HepG2 (cell line): Measurements from ENCODE around the gene EGFLAM. TPM values are rescaled to one million over a fixed set of nuclear protein-coding genes. Genes with fewer than 3 reads are reported as not detected.

Experiments
- ARNTL ChIP-seq: sonication (generic); formaldehyde crosslinking; IDR thresholded peaks from 2 replicates; pipeline ENCODE4 v1.4.0; 2020; ENCODE audit warnings: mild to moderate bottlenecking, missing genetic modification reagents
- CEBPB ChIP-seq: IDR thresholded peaks from 2 replicates; pipeline ENCODE4 v1.6.1; 2011; ENCODE audit warnings: low read depth, low read length, improper control_type of control experiment, borderline replicate concordance
- ESRRA ChIP-seq: sonication (generic); formaldehyde crosslinking; IDR thresholded peaks from 2 replicates; pipeline ENCODE4 v1.5.1; 2020; ENCODE audit warnings: mild to moderate bottlenecking, low read depth, missing genetic modification reagents
- FOXA3 ChIP-seq: IDR thresholded peaks from 2 replicates; pipeline ENCODE4 v1.6.1; 2016; ENCODE audit warnings: missing genetic modification reagents, missing compliant biosample characterization
- GTF3A ChIP-seq: sonication (generic); formaldehyde crosslinking; conservative IDR thresholded peaks from 2 replicates; pipeline ENCODE4 v1.4.0; 2020; ENCODE audit warnings: mild to moderate bottlenecking, missing genetic modification reagents
- HNF4A ChIP-seq: sonication (generic); formaldehyde crosslinking; IDR thresholded peaks from 2 replicates; pipeline ENCODE4 v1.4.0; 2020; ENCODE audit warnings: missing genetic modification reagents
- MBD4 ChIP-seq: IDR thresholded peaks from 2 replicates; pipeline ENCODE4 v1.6.1; 2012; ENCODE audit warnings: low read length, inconsistent platforms, borderline replicate concordance
- PHF8 ChIP-seq: sonication (generic); formaldehyde crosslinking; IDR thresholded peaks from 2 replicates; pipeline ENCODE4 v1.5.0; 2020; ENCODE audit warnings: missing genetic modification reagents
- PITX1 ChIP-seq: sonication (generic); formaldehyde crosslinking; IDR thresholded peaks from 2 replicates; pipeline ENCODE4 v1.5.1; 2020; ENCODE audit warnings: mild to moderate bottlenecking, missing genetic modification reagents
- SAP130 ChIP-seq: IDR thresholded peaks from 2 replicates; pipeline ENCODE4 v1.6.1; 2016; ENCODE audit warnings: low read depth
- SOX13 ChIP-seq, 3 experiments: fragments of 450-650 bp in 1 of 3; sonication (generic) in 1 of 3; formaldehyde crosslinking in 1 of 3; IDR thresholded peaks in 2 of 3; conservative IDR thresholded peaks in 1 of 3; 2 replicates each; pipeline versions ENCODE4 v1.5.0 to v1.6.1; 2016 to 2020; ENCODE audit warnings: antibody characterized with exemption in 1 of 3, mild to moderate bottlenecking in 1 of 3, missing compliant biosample characterization in 1 of 3, missing genetic modification reagents in 1 of 3, moderate library complexity in 1 of 3
- SRF ChIP-seq: IDR thresholded peaks from 2 replicates; pipeline ENCODE4 v1.6.1; 2011; ENCODE audit warnings: mild to moderate bottlenecking, low read depth, low read length, moderate library complexity
- STAG1 ChIP-seq: sonication (generic); formaldehyde crosslinking; IDR thresholded peaks from 2 replicates; pipeline ENCODE4 v1.4.0; 2020; ENCODE audit warnings: missing genetic modification reagents
- TBX2 ChIP-seq: sonication (generic); formaldehyde crosslinking; IDR thresholded peaks from 2 replicates; pipeline ENCODE4 v1.5.0; 2020; ENCODE audit warnings: missing genetic modification reagents, mild to moderate bottlenecking, borderline replicate concordance
- TEAD3 ChIP-seq: optimal IDR thresholded peaks from 2 replicates; pipeline ENCODE3; 2016; ENCODE audit warnings: borderline replicate concordance
- ZMAT3 ChIP-seq: sonication (generic); formaldehyde crosslinking; conservative IDR thresholded peaks from 2 replicates; pipeline ENCODE4 v1.7.0; 2021; ENCODE audit warnings: missing genetic modification reagents
- ZMYM3 ChIP-seq: sonication (generic); formaldehyde crosslinking; IDR thresholded peaks from 2 replicates; pipeline ENCODE4 v1.5.1; 2020; ENCODE audit warnings: mild to moderate bottlenecking, missing genetic modification reagents
- ZNF335 ChIP-seq: sonication (generic); formaldehyde crosslinking; IDR thresholded peaks from 2 replicates; pipeline ENCODE4 v1.4.0; 2020; ENCODE audit warnings: missing genetic modification reagents
- ZNF557 ChIP-seq: sonication (generic); formaldehyde crosslinking; IDR thresholded peaks from 2 replicates; pipeline ENCODE4 v1.4.0; 2020; ENCODE audit warnings: missing genetic modification reagents
- ZNF616 ChIP-seq: sonication (generic); formaldehyde crosslinking; IDR thresholded peaks from 2 replicates; pipeline ENCODE4 v1.5.0; 2020; ENCODE audit warnings: low read depth, mild to moderate bottlenecking, missing genetic modification reagents
- polyA plus RNA-seq, 8 experiments: library from polyadenylated mRNA; depleted of rRNA in 3 of 8; stranded (reverse) in 7 of 8; unstranded in 1 of 8; fragments of >200 nt; fragmentation: Illumina TruSeq in 4 of 8; extraction: Trizol in 4 of 8; gene quantifications; 2 replicates each; pipeline versions ENCODE4 v1.2.1 to v1.2.3, GENCODE V29; 2011 to 2016; ENCODE audit warnings: low read depth in 4 of 8, missing spikeins in 1 of 8, mixed read lengths in 1 of 8; ENCODE audit not compliant: insufficient read depth in 1 of 8
- total RNA-seq, 5 experiments: library from RNA; depleted of rRNA; stranded (reverse); fragments of >200 nt; fragmentation: Illumina TruSeq; extraction: Trizol; gene quantifications; 2 replicates each; pipeline ENCODE4 v1.2.3, GENCODE V29; 2016; ENCODE audit warnings: low read depth in 1 of 5
- TF ChIP-seq, protein P1 (sequence below): sonication (generic); formaldehyde crosslinking; IDR thresholded peaks from 2 replicates; pipeline ENCODE4 v1.4.0; 2020; ENCODE audit warnings: mild to moderate bottlenecking, low read depth, missing genetic modification reagents
- TF ChIP-seq, protein P2 (sequence below): sonication (generic); formaldehyde crosslinking; IDR thresholded peaks from 2 replicates; pipeline ENCODE4 v1.4.0; 2020; ENCODE audit warnings: mild to moderate bottlenecking, missing genetic modification reagents
- TF ChIP-seq, protein P3 (sequence below): IDR thresholded peaks from 2 replicates; pipeline ENCODE4 v1.4.0; 2020; ENCODE audit warnings: mild to moderate bottlenecking, missing genetic modification reagents
- TF ChIP-seq, protein P4 (sequence below): sonication (generic); formaldehyde crosslinking; IDR thresholded peaks from 2 replicates; pipeline ENCODE4 v1.8.0; 2022; ENCODE audit warnings: missing genetic modification reagents, mild to moderate bottlenecking, inconsistent platforms, borderline replicate concordance

EGFLAM gene
- total and polyA plus RNA-seq, 2 of the 13 experiments (the other 11 are each of a cell fraction or from before 2014, with no cell fraction given): not detected

DNA sequence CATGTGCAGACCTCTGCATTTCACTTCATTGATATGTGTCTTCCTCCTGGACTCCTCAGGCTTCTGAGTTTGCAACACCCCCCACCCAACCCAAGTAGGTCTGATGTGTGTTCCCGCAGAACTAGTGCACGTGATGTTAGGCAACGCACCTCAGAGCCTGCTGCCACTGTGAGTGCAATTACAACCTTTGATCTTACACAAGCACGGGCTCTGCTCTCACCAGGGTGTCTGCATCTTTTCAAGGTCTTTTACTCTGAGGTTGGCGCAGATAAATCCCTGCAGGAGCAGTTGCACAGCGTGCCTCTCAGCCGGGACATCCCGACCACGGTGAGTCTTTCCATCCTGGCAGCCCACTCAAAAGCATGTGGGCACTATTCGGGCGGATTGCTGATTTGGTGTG, 80.1 kb downstream of the EGFLAM start (continued):
- TF ChIP-seq ZMAT3 (CRISPR knock-in tag) (no peak), ZNF335 (CRISPR knock-in tag) (no peak), HNF4A (CRISPR knock-in tag) (peak; percentile 94), ZNF557 (CRISPR knock-in tag) (no peak), ARNTL (CRISPR knock-in tag) (peak; percentile 91), TEAD3 (peak; percentile 15), ZMYM3 (no peak; the same call in 1 of the 2 replicates), PHF8 (no peak), PITX1 (peak; percentile 46), SOX13 (IDR thresholded peaks at IDR 0.05) (no peak), SOX13 (CRISPR knock-in tag; conservative IDR thresholded peaks at IDR 0.05 in 1 of 2, IDR thresholded peaks at IDR 0.05 in 1 of 2) (0 out of 4 replicates have a peak, but pooled peaks of 1 of the 2 experiments have one; percentile 25), TBX2 (CRISPR knock-in tag) (peak; percentile 47; the same call in 1 of the 2 replicates), FOXA3 (peak; percentile 42; the same call in 1 of the 2 replicates), MBD4 (no peak), ZNF616 (no peak), SAP130 (CRISPR knock-in tag) (peak; percentile 23; the same call in 1 of the 2 replicates), STAG1 (no peak), CEBPB (peak; percentile 85), ESRRA (CRISPR knock-in tag) (0 out of 2 replicates have a peak, but pooled peaks have one; percentile 48), SRF (no peak), GTF3A (CRISPR knock-in tag) (no peak)
- TF ChIP-seq, protein P1, sequence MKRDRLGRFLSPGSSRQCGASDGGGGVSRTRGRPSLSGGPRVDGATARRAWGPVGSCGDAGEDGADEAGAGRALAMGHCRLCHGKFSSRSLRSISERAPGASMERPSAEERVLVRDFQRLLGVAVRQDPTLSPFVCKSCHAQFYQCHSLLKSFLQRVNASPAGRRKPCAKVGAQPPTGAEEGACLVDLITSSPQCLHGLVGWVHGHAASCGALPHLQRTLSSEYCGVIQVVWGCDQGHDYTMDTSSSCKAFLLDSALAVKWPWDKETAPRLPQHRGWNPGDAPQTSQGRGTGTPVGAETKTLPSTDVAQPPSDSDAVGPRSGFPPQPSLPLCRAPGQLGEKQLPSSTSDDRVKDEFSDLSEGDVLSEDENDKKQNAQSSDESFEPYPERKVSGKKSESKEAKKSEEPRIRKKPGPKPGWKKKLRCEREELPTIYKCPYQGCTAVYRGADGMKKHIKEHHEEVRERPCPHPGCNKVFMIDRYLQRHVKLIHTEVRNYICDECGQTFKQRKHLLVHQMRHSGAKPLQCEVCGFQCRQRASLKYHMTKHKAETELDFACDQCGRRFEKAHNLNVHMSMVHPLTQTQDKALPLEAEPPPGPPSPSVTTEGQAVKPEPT (CRISPR knock-in tag): no peak
- TF ChIP-seq, protein P2, sequence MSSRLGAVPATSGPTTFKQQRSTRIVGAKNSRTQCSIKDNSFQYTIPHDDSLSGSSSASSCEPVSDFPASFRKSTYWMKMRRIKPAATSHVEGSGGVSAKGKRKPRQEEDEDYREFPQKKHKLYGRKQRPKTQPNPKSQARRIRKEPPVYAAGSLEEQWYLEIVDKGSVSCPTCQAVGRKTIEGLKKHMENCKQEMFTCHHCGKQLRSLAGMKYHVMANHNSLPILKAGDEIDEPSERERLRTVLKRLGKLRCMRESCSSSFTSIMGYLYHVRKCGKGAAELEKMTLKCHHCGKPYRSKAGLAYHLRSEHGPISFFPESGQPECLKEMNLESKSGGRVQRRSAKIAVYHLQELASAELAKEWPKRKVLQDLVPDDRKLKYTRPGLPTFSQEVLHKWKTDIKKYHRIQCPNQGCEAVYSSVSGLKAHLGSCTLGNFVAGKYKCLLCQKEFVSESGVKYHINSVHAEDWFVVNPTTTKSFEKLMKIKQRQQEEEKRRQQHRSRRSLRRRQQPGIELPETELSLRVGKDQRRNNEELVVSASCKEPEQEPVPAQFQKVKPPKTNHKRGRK (CRISPR knock-in tag): no peak
- TF ChIP-seq, protein P3, sequence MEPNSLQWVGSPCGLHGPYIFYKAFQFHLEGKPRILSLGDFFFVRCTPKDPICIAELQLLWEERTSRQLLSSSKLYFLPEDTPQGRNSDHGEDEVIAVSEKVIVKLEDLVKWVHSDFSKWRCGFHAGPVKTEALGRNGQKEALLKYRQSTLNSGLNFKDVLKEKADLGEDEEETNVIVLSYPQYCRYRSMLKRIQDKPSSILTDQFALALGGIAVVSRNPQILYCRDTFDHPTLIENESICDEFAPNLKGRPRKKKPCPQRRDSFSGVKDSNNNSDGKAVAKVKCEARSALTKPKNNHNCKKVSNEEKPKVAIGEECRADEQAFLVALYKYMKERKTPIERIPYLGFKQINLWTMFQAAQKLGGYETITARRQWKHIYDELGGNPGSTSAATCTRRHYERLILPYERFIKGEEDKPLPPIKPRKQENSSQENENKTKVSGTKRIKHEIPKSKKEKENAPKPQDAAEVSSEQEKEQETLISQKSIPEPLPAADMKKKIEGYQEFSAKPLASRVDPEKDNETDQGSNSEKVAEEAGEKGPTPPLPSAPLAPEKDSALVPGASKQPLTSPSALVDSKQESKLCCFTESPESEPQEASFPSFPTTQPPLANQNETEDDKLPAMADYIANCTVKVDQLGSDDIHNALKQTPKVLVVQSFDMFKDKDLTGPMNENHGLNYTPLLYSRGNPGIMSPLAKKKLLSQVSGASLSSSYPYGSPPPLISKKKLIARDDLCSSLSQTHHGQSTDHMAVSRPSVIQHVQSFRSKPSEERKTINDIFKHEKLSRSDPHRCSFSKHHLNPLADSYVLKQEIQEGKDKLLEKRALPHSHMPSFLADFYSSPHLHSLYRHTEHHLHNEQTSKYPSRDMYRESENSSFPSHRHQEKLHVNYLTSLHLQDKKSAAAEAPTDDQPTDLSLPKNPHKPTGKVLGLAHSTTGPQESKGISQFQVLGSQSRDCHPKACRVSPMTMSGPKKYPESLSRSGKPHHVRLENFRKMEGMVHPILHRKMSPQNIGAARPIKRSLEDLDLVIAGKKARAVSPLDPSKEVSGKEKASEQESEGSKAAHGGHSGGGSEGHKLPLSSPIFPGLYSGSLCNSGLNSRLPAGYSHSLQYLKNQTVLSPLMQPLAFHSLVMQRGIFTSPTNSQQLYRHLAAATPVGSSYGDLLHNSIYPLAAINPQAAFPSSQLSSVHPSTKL (CRISPR knock-in tag): peak; percentile 80
- TF ChIP-seq, protein P4, sequence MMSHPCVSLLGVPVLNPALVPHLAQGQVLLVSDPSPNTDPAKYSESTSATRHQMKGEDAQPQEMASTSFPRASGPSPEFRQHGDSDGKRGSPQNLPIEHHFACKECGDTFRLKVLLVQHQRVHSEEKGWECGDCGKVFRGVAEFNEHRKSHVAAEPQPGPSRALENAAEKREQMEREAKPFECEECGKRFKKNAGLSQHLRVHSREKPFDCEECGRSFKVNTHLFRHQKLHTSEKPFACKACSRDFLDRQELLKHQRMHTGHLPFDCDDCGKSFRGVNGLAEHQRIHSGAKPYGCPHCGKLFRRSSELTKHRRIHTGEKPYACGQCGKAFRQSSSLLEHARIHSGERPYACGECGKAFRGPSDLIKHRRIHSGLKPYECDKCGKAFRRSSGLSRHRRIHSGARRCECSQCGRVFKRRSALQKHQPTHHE (CRISPR knock-in tag): no peak
